Measurements from ENCODE around the gene FASTK.

GRCh38 chr7:151080067-151080521 lies 515 bp downstream of the FASTK start:
- TF ChIP-seq, protein P1, sequence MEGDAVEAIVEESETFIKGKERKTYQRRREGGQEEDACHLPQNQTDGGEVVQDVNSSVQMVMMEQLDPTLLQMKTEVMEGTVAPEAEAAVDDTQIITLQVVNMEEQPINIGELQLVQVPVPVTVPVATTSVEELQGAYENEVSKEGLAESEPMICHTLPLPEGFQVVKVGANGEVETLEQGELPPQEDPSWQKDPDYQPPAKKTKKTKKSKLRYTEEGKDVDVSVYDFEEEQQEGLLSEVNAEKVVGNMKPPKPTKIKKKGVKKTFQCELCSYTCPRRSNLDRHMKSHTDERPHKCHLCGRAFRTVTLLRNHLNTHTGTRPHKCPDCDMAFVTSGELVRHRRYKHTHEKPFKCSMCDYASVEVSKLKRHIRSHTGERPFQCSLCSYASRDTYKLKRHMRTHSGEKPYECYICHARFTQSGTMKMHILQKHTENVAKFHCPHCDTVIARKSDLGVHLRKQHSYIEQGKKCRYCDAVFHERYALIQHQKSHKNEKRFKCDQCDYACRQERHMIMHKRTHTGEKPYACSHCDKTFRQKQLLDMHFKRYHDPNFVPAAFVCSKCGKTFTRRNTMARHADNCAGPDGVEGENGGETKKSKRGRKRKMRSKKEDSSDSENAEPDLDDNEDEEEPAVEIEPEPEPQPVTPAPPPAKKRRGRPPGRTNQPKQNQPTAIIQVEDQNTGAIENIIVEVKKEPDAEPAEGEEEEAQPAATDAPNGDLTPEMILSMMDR (IDR thresholded peaks at IDR 0.05): no peak
- no peak for TF ChIP-seq POLR2A (IDR thresholded peaks at IDR 0.05)
